ENCODE data around the gene TMEM184A. TPM values are rescaled to one million over a fixed set of nuclear protein-coding genes. Genes with fewer than 3 reads are reported as not detected.

Gene TMEM184A
- total RNA-seq, 4 donors from 2014 or later: 0.44 to 3.0 (median 0.70) TPM

GRCh38 chr7:1494447-1494846 lies 61.6 kb downstream of the TMEM184A start:
- Histone ChIP-seq H3K27me3 (no peaks in the 10 kb centered on the region), H3K4me1 (no peaks in the 10 kb centered on the region), H3K4me3 (replicated peaks in 1 of 3) (no peak overlapping the region), H3K36me3 (peaks cover 36 to 67% of the 10 kb centered on the region in 2 donors), H3K9me3 (no peaks in the 10 kb centered on the region), H3K27ac (no peak overlapping the region)
- 93 to 99% methylated on average over 12 to 23 of the region's 25 CpGs for WGBS, 2 donors
- TF ChIP-seq CTCF (IDR thresholded peaks at IDR 0.05): no peak
- TF ChIP-seq POLR2A (IDR thresholded peaks at IDR 0.05): no peak
- intact Hi-C loops (cut with DNase I): no loop called here
- no peak for DNase-seq

- intact Hi-C loops (cut with DNase I): no loop called here
- no peak overlapping the region for H3K4me3 ChIP-seq (replicated peaks in 1 of 3)
- H3K4me1 ChIP-seq: no peaks in the 10 kb centered on the region
- H3K27ac ChIP-seq: no peak overlapping the region
- no peak for DNase-seq
- no peak for TF ChIP-seq POLR2A (IDR thresholded peaks at IDR 0.05)
- TF ChIP-seq CTCF (IDR thresholded peaks at IDR 0.05): no peak
- WGBS, 2 donors: 95 to 96% methylated on average over 11 to 12 of the region's 26 CpGs
- H3K9me3 ChIP-seq: no peaks in the 10 kb centered on the region
- H3K27me3 ChIP-seq: no peaks in the 10 kb centered on the region
- H3K36me3 ChIP-seq: peaks cover 36 to 67% of the 10 kb centered on the region in 2 donors
These were observed 62.4 kb downstream of the TMEM184A start for GRCh38 chr7:1493571-1493970.

- intact Hi-C loops (cut with DNase I): no loop called here
- no peak for TF ChIP-seq POLR2A (IDR thresholded peaks at IDR 0.05)
- TF ChIP-seq CTCF (IDR thresholded peaks at IDR 0.05): no peak
- no peak overlapping the region for H3K27ac ChIP-seq
- H3K36me3 ChIP-seq: peaks cover 35 to 63% of the 10 kb centered on the region in 2 donors
- 93 to 95% methylated on average over 19 of the region's 20 CpGs for WGBS, 2 donors
- H3K4me1 ChIP-seq: no peaks in the 10 kb centered on the region
- no peaks in the 10 kb centered on the region for H3K9me3 ChIP-seq
- no peak for DNase-seq
- H3K4me3 ChIP-seq (replicated peaks in 1 of 3): no peak overlapping the region
- H3K27me3 ChIP-seq: no peaks in the 10 kb centered on the region
These were observed 62.9 kb downstream of the TMEM184A start for GRCh38 chr7:1493129-1493528.

- intact Hi-C loops (cut with DNase I): no loop called here
- Histone ChIP-seq H3K36me3 (peaks cover 35 to 60% of the 10 kb centered on the region in 2 donors), H3K27ac (no peak overlapping the region), H3K9me3 (no peaks in the 10 kb centered on the region), H3K4me3 (replicated peaks in 1 of 3) (no peak overlapping the region), H3K27me3 (no peaks in the 10 kb centered on the region), H3K4me1 (no peaks in the 10 kb centered on the region)
- WGBS, 2 donors: 89 to 95% methylated on average over 29 to 33 of the region's 33 CpGs
- TF ChIP-seq POLR2A (IDR thresholded peaks at IDR 0.05) (no peak), CTCF (IDR thresholded peaks at IDR 0.05) (no peak)
- DNase-seq: no peak
These were observed 63.4 kb downstream of the TMEM184A start for GRCh38 chr7:1492640-1493039.

Other genes with a start within 250 kb of the TMEM184A start
- gene MICALL2, start 96.7 kb downstream of the TMEM184A start, total RNA-seq: 10 to 100 TPM; 10.0 to 16.6 (median 14.3) TPM
- gene INTS1, start 51.8 kb downstream of the TMEM184A start, total RNA-seq: 10 to 100 TPM; 34.5 to 72.3 (median 65.5) TPM
- 10 to 100 TPM; 16.8 to 26.7 (median 21.7) TPM for gene MAFK, start 25.5 kb downstream of the TMEM184A start, total RNA-seq
- gene PSMG3, start 13.8 kb upstream of the TMEM184A start, total RNA-seq: 10 to 100 TPM; 28.1 to 65.6 (median 50.2) TPM
- under 1 TPM; 0.11 to 0.96 (median 0.54) TPM for gene ELFN1, start 114.1 kb upstream of the TMEM184A start, total RNA-seq

Data from thyroid gland (tissue), 4 donors.